K562 (cell line): ENCODE results near the gene SCAMP3. TPM values are rescaled to one million over a fixed set of nuclear protein-coding genes. Genes with fewer than 3 reads are reported as not detected.

Experiments used
- CEBPB ChIP-seq: fragments of 450-650 bp; IDR thresholded peaks from 2 replicates; pipeline ENCODE4 v1.6.1; 2016; ENCODE audit warnings: missing genetic modification characterization, missing compliant biosample characterization
- CREM ChIP-seq: IDR thresholded peaks from 2 replicates; pipeline ENCODE4 v1.6.1; 2014; ENCODE audit warnings: antibody characterized with exemption, low read depth
- FOXJ2 ChIP-seq: fragments of 200-800 bp; sonication (Bioruptor generic); IDR thresholded peaks from 2 replicates; pipeline ENCODE4 v1.6.1; 2016; ENCODE audit warnings: missing genetic modification characterization, missing compliant biosample characterization
- HSF4 ChIP-seq: fragments of 250-450 bp; sonication (Bioruptor Pico); IDR thresholded peaks from 2 replicates; pipeline ENCODE4 v2.1.2; 2022; ENCODE audit warnings: mild to moderate bottlenecking, moderate library complexity, borderline replicate concordance
- MNT ChIP-seq, 2 experiments: fragments of 450-650 bp; conservative IDR thresholded peaks; 2 replicates each; pipeline ENCODE4 v1.6.1; 2017; ENCODE audit warnings: mild to moderate bottlenecking in 2 of 2, moderate library complexity in 2 of 2
- NFE2L1 ChIP-seq: fragments of 450-650 bp; IDR thresholded peaks from 2 replicates; pipeline ENCODE4 v1.6.1; 2016; ENCODE audit warnings: missing genetic modification characterization, low read depth, mild to moderate bottlenecking, missing compliant biosample characterization, moderate library complexity, borderline replicate concordance
- NFIC ChIP-seq: fragments of 450-650 bp; IDR thresholded peaks from 2 replicates; pipeline ENCODE4 v1.6.1; 2017; ENCODE audit warnings: mild to moderate bottlenecking, inconsistent platforms
- SIX5 ChIP-seq, 2 experiments: IDR thresholded peaks; 2 replicates each; pipeline ENCODE4 v1.6.1; 2011; ENCODE audit warnings: low read length in 2 of 2, borderline replicate concordance in 1 of 2, low read depth in 1 of 2, mild to moderate bottlenecking in 1 of 2, moderate library complexity in 1 of 2; ENCODE audit not compliant: insufficient read depth in 1 of 2
- TAF7 ChIP-seq: fragments of 450-650 bp; IDR thresholded peaks from 2 replicates; pipeline ENCODE4 v1.6.1; 2016; ENCODE audit warnings: missing genetic modification characterization, missing compliant biosample characterization
- TCF7 ChIP-seq: sonication (generic); IDR thresholded peaks from 2 replicates; pipeline ENCODE4 v1.6.1; 2016; ENCODE audit warnings: antibody characterized with exemption, borderline replicate concordance
- TEAD1 ChIP-seq, 2 experiments: fragments of 450-650 bp in 1 of 2; sonication (generic) in 1 of 2; formaldehyde crosslinking; IDR thresholded peaks; 2 replicates each; pipeline versions ENCODE4 v1.4.0 to v1.8.0; 2020 to 2022; ENCODE audit warnings: mild to moderate bottlenecking in 2 of 2, missing genetic modification reagents in 1 of 2
- THRB ChIP-seq: fragments of 450-650 bp; formaldehyde crosslinking; conservative IDR thresholded peaks from 2 replicates; pipeline ENCODE4 v1.4.0; 2022; ENCODE audit warnings: mild to moderate bottlenecking, missing genetic modification characterization
- ZFPM2 ChIP-seq: fragments of 250-450 bp; sonication (Bioruptor Pico); IDR thresholded peaks from 2 replicates; pipeline ENCODE4 v1.5.1; 2022; ENCODE audit warnings: mild to moderate bottlenecking
- ZHX1 ChIP-seq: fragments of 150-350 bp; conservative IDR thresholded peaks from 2 replicates; pipeline ENCODE4 v1.6.1; 2014; ENCODE audit warnings: low read length
- ZNF12 ChIP-seq: sonication (generic); formaldehyde crosslinking; IDR thresholded peaks from 2 replicates; pipeline ENCODE4 v1.4.0; 2020; ENCODE audit warnings: mild to moderate bottlenecking, missing genetic modification reagents
- ZNF280A ChIP-seq: fragments of 450-650 bp; IDR thresholded peaks from 2 replicates; pipeline ENCODE4 v1.6.1; 2018; ENCODE audit warnings: mild to moderate bottlenecking, low read depth; ENCODE audit not compliant: partially characterized antibody
- polyA plus RNA-seq, 8 experiments: library from polyadenylated mRNA; depleted of rRNA in 4 of 8; stranded (reverse) in 5 of 8; unstranded in 3 of 8; fragments of >200 nt; fragmentation: Nextera tagmentation in 2 of 8; fragmentation: Illumina TruSeq in 1 of 8; extraction: Ambion mirVana in 2 of 8; extraction: Trizol in 1 of 8; gene quantifications; 2 replicates each; pipeline versions ENCODE4 v1.2.1 to v1.2.3, GENCODE V29; 2011 to 2014; ENCODE audit warnings: inconsistent platforms in 1 of 8, missing spikeins in 1 of 8
- total RNA-seq, 7 experiments: library from RNA; depleted of rRNA in 6 of 7; stranded (reverse); fragments of >200 nt in 6 of 7; fragmentation: Illumina TruSeq in 2 of 7; extraction: Trizol in 2 of 7; gene quantifications; 2 replicates each; pipeline versions ENCODE4 v1.2.1 to v1.2.3, GENCODE V29; 2011 to 2021; ENCODE audit warnings: low replicate concordance in 1 of 7
- TF ChIP-seq, protein P1 (sequence below), 2 experiments: fragments of 450-650 bp in 1 of 2; IDR thresholded peaks; 2 replicates each; pipeline ENCODE4 v1.6.1; 2011 to 2017; ENCODE audit warnings: low read depth in 2 of 2, antibody characterized with exemption in 1 of 2, borderline replicate concordance in 1 of 2, low read length in 1 of 2, mild to moderate bottlenecking in 1 of 2, mixed read lengths in 1 of 2; ENCODE audit not compliant: control insufficient read depth in 1 of 2

Gene SCAMP3
- total and polyA plus RNA-seq, 9 of the 15 experiments (the other 6 are each of a cell fraction or from before 2014, with no cell fraction given) = 14.2 to 131 (median 86.1) TPM

DNA sequence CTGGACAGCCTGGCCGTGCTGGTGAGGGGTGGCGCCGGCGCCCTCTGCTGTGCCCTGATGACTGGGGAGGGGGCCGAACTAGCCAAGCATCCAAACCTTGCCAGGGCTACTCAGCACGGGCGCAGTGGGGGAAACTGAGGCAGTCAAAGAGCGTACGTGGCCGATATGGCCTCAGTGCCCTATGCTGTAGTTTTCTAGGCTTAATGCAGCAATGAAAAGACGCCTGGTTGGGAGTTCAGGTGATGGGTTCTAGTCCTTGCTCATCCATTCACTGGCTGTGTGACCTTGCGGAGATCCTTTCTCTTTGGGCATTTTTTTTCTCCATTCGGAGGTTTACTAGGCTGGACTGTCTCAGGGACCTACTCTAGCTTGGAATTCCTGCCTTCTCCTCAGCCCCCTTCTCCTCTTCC lies 52.8 kb downstream of the SCAMP3 start (continued):
- TF ChIP-seq MNT (conservative IDR thresholded peaks at IDR 0.05) = no peak
- TF ChIP-seq SIX5 (IDR thresholded peaks at IDR 0.05; ENCODE audit: borderline replicate concordance in 1 of 2, insufficient read depth in 1 of 2, low read depth in 1 of 2, low read length in 2 of 2) = 0 out of 4 replicates have a peak, but pooled peaks of 1 of the 2 experiments have one; percentile 13
- TF ChIP-seq CEBPB = no peak
- no peak for TF ChIP-seq CREM
- no peak for TF ChIP-seq NFE2L1
- TF ChIP-seq FOXJ2 (tag) = no peak
- TF ChIP-seq, protein P1, sequence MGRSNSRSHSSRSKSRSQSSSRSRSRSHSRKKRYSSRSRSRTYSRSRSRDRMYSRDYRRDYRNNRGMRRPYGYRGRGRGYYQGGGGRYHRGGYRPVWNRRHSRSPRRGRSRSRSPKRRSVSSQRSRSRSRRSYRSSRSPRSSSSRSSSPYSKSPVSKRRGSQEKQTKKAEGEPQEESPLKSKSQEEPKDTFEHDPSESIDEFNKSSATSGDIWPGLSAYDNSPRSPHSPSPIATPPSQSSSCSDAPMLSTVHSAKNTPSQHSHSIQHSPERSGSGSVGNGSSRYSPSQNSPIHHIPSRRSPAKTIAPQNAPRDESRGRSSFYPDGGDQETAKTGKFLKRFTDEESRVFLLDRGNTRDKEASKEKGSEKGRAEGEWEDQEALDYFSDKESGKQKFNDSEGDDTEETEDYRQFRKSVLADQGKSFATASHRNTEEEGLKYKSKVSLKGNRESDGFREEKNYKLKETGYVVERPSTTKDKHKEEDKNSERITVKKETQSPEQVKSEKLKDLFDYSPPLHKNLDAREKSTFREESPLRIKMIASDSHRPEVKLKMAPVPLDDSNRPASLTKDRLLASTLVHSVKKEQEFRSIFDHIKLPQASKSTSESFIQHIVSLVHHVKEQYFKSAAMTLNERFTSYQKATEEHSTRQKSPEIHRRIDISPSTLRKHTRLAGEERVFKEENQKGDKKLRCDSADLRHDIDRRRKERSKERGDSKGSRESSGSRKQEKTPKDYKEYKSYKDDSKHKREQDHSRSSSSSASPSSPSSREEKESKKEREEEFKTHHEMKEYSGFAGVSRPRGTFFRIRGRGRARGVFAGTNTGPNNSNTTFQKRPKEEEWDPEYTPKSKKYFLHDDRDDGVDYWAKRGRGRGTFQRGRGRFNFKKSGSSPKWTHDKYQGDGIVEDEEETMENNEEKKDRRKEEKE (IDR thresholded peaks at IDR 0.05; ENCODE audit: borderline replicate concordance in 1 of 2, control insufficient read depth in 1 of 2, low read depth in 2 of 2, low read length in 1 of 2) = no peak
- TF ChIP-seq ZFPM2 (CRISPR knock-in tag) = no peak
- TF ChIP-seq THRB (CRISPR knock-in tag) = no peak; the same call in 1 of the 2 replicates
- TF ChIP-seq TEAD1 (CRISPR knock-in tag; IDR thresholded peaks at IDR 0.05) = no peak
- no peak for TF ChIP-seq ZNF12 (CRISPR knock-in tag)
- TF ChIP-seq ZNF280A = no peak
- 0 out of 2 replicates have a peak, but pooled peaks have one; percentile 20 for TF ChIP-seq TCF7
- peak; percentile 53; the same call in 1 of the 2 replicates for TF ChIP-seq TAF7 (tag)
- no peak for TF ChIP-seq HSF4
- no peak for TF ChIP-seq NFIC
- no peak for TF ChIP-seq ZHX1
